Osteocyte (in vitro differentiated cells): ENCODE measurements around the gene FLT3. TPM values are rescaled to one million over a fixed set of nuclear protein-coding genes. Genes with fewer than 3 reads are reported as not detected.
A peak's percentile ranks its signal among the peaks of the same experiment; 100 is the strongest.
"Not testable (repeated sequence)": the region's sequence is repeated elsewhere in the genome, so short reads cannot be mapped to it uniquely, and the experiment has no call there.

Experiments used
- DNase-seq: peaks from one replicate; pipeline ENCODE4 v3.0.0; 2021; ENCODE audit warnings: mixed read lengths; ENCODE audit not compliant: unreplicated experiment; ENCODE audit errors: extremely low spot score
- H3K27ac Mint-ChIP-seq: one replicate; pipeline ENCODE4 v1.8.0; 2021; ENCODE audit warnings: mild to moderate bottlenecking, mixed read lengths; ENCODE audit not compliant: unreplicated experiment
- H3K27me3 Mint-ChIP-seq: one replicate; pipeline ENCODE4 v1.8.0; 2021; ENCODE audit warnings: mixed read lengths; ENCODE audit not compliant: unreplicated experiment
- H3K36me3 Mint-ChIP-seq: one replicate; pipeline ENCODE4 v1.8.0; 2021; ENCODE audit warnings: mixed read lengths; ENCODE audit not compliant: unreplicated experiment
- H3K4me1 Mint-ChIP-seq: one replicate; pipeline ENCODE4 v1.8.0; 2021; ENCODE audit warnings: mixed read lengths; ENCODE audit not compliant: unreplicated experiment
- H3K4me3 Mint-ChIP-seq: one replicate; pipeline ENCODE4 v1.8.0; 2021; ENCODE audit warnings: mild to moderate bottlenecking, moderate library complexity, mixed read lengths; ENCODE audit not compliant: unreplicated experiment
- H3K9me3 Mint-ChIP-seq: one replicate; pipeline ENCODE4 v1.8.0; 2021; ENCODE audit warnings: mixed read lengths; ENCODE audit not compliant: unreplicated experiment
- total RNA-seq: library from RNA; stranded (reverse); gene quantifications from 2 replicates; pipeline ENCODE4 v1.2.1, GENCODE V29; 2021
- TF ChIP-seq, protein P1 (sequence below): fragments of 200-600 bp; sonication (generic); IDR thresholded peaks from 2 replicates; pipeline ENCODE4 v1.5.0; 2021; ENCODE audit warnings: antibody characterized with exemption, mild to moderate bottlenecking, moderate library complexity

Gene FLT3
- total RNA-seq, 1 donor from 2014 or later: not detected

DNA sequence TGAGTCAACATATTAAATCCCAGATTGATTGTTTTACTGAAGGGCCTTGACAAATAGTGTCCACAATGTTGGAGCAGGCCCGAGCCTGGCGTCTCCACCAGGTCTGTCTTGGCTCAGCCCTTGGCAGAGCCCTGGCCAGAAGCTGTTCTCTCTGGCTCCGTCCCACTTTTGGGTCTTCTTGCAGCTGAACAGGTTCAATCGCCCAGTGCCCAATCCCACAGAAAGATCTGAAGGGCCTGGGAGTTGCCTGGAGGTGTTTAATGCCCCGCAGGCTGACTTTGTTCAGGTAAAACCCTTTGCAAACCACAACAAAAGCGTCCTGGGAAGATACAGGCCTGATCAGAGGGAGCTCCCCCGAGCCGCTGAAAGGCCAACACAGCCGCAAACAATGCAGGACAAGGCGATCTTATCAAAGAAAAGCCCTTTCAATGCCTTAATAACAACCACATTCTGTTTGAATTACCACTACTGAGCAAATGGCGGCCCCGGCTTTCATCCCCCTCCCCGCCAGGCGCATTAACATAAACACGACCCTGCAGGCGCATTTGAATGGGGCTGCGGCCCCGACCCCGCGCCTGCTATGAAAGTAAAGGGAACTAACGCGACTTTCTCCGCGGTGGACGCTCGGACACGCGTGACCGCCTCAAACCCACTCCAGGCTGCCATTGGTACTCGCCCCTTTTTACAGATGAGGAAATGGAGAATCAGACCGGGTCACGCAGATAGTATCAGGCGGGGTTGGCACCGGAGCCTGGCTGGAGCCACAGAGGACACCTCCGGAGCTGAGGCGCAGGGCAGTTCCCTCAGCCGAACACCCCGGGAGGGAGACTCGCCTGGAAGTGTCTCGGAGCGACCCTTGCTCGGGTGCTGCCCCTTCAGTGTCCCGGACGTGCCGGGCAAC is 134.4 kb downstream of the FLT3 start:
- H3K4me3 Mint-ChIP-seq: no peak overlapping the region
- peaks cover 85% of the 10 kb centered on the region for H3K27me3 Mint-ChIP-seq
- H3K27ac Mint-ChIP-seq: no peak overlapping the region
- peaks cover 22% of the 10 kb centered on the region for H3K4me1 Mint-ChIP-seq
- H3K9me3 Mint-ChIP-seq: no peaks in the 10 kb centered on the region
- TF ChIP-seq, protein P1, sequence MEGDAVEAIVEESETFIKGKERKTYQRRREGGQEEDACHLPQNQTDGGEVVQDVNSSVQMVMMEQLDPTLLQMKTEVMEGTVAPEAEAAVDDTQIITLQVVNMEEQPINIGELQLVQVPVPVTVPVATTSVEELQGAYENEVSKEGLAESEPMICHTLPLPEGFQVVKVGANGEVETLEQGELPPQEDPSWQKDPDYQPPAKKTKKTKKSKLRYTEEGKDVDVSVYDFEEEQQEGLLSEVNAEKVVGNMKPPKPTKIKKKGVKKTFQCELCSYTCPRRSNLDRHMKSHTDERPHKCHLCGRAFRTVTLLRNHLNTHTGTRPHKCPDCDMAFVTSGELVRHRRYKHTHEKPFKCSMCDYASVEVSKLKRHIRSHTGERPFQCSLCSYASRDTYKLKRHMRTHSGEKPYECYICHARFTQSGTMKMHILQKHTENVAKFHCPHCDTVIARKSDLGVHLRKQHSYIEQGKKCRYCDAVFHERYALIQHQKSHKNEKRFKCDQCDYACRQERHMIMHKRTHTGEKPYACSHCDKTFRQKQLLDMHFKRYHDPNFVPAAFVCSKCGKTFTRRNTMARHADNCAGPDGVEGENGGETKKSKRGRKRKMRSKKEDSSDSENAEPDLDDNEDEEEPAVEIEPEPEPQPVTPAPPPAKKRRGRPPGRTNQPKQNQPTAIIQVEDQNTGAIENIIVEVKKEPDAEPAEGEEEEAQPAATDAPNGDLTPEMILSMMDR: no peak
- peak; percentile 81 for DNase-seq
- H3K36me3 Mint-ChIP-seq: no peaks in the 10 kb centered on the region

DNA sequence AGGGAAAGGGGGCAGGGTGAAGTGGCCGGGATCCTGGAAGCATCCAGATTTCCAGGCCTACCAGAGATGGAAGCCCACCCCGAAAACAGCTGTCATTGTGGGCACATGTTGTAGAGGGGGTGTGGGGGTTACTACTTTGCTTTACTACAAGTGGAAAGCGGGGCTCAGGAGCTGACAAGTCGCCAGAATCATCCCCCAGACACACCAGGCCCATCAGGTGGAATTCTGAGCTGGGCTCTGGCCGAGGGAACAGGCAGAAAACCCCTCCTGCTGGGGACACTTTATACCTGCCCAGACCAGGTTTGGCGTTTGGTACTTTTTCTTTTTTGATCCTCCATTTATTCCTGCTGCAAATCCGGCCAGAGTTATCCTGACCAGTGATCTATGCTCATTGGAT is 135.0 kb downstream of the FLT3 start:
- no peaks in the 10 kb centered on the region for H3K9me3 Mint-ChIP-seq
- TF ChIP-seq, protein P1: no peak
- H3K36me3 Mint-ChIP-seq: no peaks in the 10 kb centered on the region
- H3K4me3 Mint-ChIP-seq: no peak overlapping the region
- peaks cover 23% of the 10 kb centered on the region for H3K4me1 Mint-ChIP-seq
- H3K27me3 Mint-ChIP-seq: peaks cover 83% of the 10 kb centered on the region
- no peak for DNase-seq
- no peak overlapping the region for H3K27ac Mint-ChIP-seq

DNA sequence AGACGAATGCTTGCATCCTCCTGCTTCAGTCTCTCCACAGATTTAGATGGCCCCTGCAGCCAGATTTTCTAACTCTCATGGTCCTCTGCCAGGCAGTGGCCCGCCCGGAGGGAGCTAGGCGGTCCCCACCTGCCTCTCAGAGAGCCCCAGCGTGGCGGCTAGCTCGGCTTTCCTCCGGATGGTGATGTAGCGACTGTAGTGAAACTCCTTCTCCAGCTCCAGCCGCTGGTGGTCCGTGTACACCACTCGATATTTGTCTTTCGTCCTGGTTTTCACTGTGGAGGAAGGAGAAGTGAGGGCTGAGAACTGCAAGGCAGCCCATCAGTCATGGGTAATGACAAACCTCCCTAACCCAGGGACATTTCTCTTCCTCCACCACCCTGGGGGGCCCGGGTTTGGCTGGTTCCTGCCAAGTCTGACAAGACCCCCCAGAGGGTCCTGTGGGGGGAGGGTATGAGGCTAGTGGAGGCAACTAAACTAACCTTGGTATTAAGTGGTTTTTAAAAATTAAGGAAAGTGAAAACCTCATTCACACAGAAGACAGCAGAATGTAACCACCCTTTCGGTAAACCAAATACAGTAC is 135.5 kb downstream of the FLT3 start:
- Mint-ChIP-seq H3K4me3 (no peak overlapping the region), H3K9me3 (no peaks in the 10 kb centered on the region), H3K27ac (no peak overlapping the region), H3K4me1 (peaks cover 27% of the 10 kb centered on the region), H3K36me3 (no peaks in the 10 kb centered on the region), H3K27me3 (peaks cover 83% of the 10 kb centered on the region)
- TF ChIP-seq, protein P1: no peak
- DNase-seq: no peak

DNA sequence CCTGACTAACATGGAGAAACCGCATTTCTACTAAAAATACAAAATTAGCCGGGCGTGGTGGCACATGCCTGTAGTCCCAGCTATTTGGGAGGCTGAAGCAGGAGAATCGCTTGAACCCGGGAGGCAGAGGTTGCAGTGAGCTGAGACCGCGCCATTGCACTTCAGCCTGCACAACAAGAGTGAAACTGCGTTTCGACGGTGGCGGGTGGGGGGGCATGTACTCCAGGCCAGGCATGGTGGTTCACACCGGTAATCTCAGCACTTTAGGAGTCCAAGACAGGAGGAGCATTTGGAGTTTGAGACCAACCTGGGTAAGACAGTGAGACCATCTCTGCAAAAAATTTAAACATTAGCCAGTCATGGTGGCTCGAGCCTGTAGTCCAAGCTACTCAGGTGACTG is 136.2 kb downstream of the FLT3 start:
- Mint-ChIP-seq H3K4me1 (peaks cover 25% of the 10 kb centered on the region), H3K27me3 (peaks cover 83% of the 10 kb centered on the region)
- not testable (repeated sequence) for DNase-seq, H3K27ac Mint-ChIP-seq, H3K4me3 Mint-ChIP-seq, H3K36me3 Mint-ChIP-seq, H3K9me3 Mint-ChIP-seq

DNA sequence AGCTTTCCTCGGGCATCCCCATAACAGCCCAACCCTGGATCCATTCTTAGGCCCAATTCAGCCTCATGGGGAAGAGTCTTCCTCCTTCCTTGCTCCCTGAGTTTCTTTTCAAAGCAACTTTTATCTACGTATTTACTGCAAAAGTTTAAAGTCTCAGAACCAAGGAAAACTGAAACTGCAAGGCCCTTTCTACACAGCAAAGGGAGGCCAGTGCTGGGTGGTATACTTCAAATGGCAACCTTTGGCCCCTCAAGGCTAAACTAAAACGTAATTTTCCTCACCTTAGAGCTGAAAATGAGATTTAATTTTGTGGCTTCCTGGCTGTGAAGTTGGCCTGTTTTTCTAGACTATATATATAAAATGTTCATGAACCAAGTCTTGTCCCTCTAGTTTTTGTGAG is 136.9 kb downstream of the FLT3 start:
- no peak overlapping the region for H3K27ac Mint-ChIP-seq
- no peaks in the 10 kb centered on the region for H3K9me3 Mint-ChIP-seq
- peaks cover 24% of the 10 kb centered on the region for H3K4me1 Mint-ChIP-seq
- TF ChIP-seq, protein P1: no peak
- no peak for DNase-seq
- H3K4me3 Mint-ChIP-seq: no peak overlapping the region
- H3K27me3 Mint-ChIP-seq: peaks cover 88% of the 10 kb centered on the region
- H3K36me3 Mint-ChIP-seq: no peaks in the 10 kb centered on the region
